Keratinocyte (primary cell): ENCODE measurements around the gene ARIH1. TPM values are rescaled to one million over a fixed set of nuclear protein-coding genes. Genes with fewer than 3 reads are reported as not detected.
"Not testable (repeated sequence)": the region's sequence is repeated elsewhere in the genome, so short reads cannot be mapped to it uniquely, and the experiment has no call there.

ENCODE experiments used
- DNase-seq: peaks from one replicate; pipeline ENCODE4 v3.0.0-alpha.2; 2011; ENCODE audit warnings: low read depth, missing footprints, low spot score
- FAIRE-seq: peaks from 2 replicates; lab custom pipeline; 2011; peaks lifted over from hg19 to GRCh38; lab: Jason Lieb, UNC
- H2AFZ ChIP-seq: 2 replicates; pipeline ENCODE4 v1.6.0; 2012; ENCODE audit warnings: low read length, control low read depth, inconsistent platforms; ENCODE audit not compliant: control insufficient read depth
- H3K27ac ChIP-seq: 2 replicates; pipeline ENCODE4 v1.5.1; 2011; ENCODE audit warnings: low read length; ENCODE audit not compliant: control insufficient read depth, insufficient read depth
- H3K27me3 ChIP-seq: 3 replicates; pipeline ENCODE4 v1.6.0; 2011; ENCODE audit warnings: low read length; ENCODE audit not compliant: control insufficient read depth, insufficient read depth; ENCODE audit errors: extremely low read depth
- H3K36me3 ChIP-seq, 2 experiments: 2 replicates in 1 of 2; 3 replicates in 1 of 2; pipeline ENCODE4 v1.5.1; 2011; ENCODE audit warnings: low read length in 2 of 2, mild to moderate bottlenecking in 1 of 2; ENCODE audit not compliant: control insufficient read depth in 2 of 2, insufficient read depth in 2 of 2; ENCODE audit errors: extremely low read depth in 1 of 2
- H3K4me1 ChIP-seq: 3 replicates; pipeline ENCODE4 v1.5.1; 2011; ENCODE audit warnings: low read length; ENCODE audit not compliant: control insufficient read depth, insufficient read depth; ENCODE audit errors: extremely low read depth
- H3K4me2 ChIP-seq: 3 replicates; pipeline ENCODE4 v1.6.0; 2011; ENCODE audit warnings: low read depth, low read length; ENCODE audit not compliant: control insufficient read depth, insufficient read depth; ENCODE audit errors: extremely low read depth
- H3K4me3 ChIP-seq, 3 experiments: fragments of 200-600 bp in 1 of 3; sonication (generic) in 1 of 3; 2 replicates in 2 of 3; 3 replicates in 1 of 3; pipeline ENCODE4 v1.5.1; 2011 to 2016; ENCODE audit warnings: low read length in 3 of 3, mild to moderate bottlenecking in 3 of 3, control low read depth in 2 of 3, inconsistent platforms in 1 of 3, low read depth in 1 of 3, mixed read lengths in 1 of 3, mixed run types in 1 of 3, moderate library complexity in 1 of 3; ENCODE audit not compliant: control insufficient read depth in 2 of 3, insufficient read depth in 2 of 3; ENCODE audit errors: extremely low read depth in 1 of 3
- H3K79me2 ChIP-seq: 2 replicates; pipeline ENCODE4 v1.6.0; 2012; ENCODE audit warnings: low read length; ENCODE audit not compliant: control insufficient read depth, insufficient read depth
- H3K9ac ChIP-seq: 3 replicates; pipeline ENCODE4 v1.6.0; 2011; ENCODE audit warnings: low read length; ENCODE audit not compliant: control insufficient read depth, insufficient read depth; ENCODE audit errors: extremely low read depth
- H3K9me1 ChIP-seq: 3 replicates; pipeline ENCODE4 v1.6.0; 2011; ENCODE audit warnings: low read length; ENCODE audit not compliant: control insufficient read depth, insufficient read depth; ENCODE audit errors: extremely low read depth
- H3K9me3 ChIP-seq: 2 replicates; pipeline ENCODE4 v1.5.1; 2012; ENCODE audit warnings: low read depth, low read length; ENCODE audit not compliant: control insufficient read depth
- H4K20me1 ChIP-seq: 3 replicates; pipeline ENCODE4 v1.6.0; 2011; ENCODE audit warnings: low read length; ENCODE audit not compliant: control insufficient read depth, insufficient read depth; ENCODE audit errors: extremely low read depth
- EZH2 ChIP-seq: IDR thresholded peaks from one replicate; pipeline ENCODE4 v1.6.1; 2012; ENCODE audit warnings: inconsistent platforms, mild to moderate bottlenecking, low read length, moderate library complexity
- dilution Hi-C: fragments of 300-500 bp; cut with MboI; formaldehyde crosslinking; loops from one replicate; pipeline ENCODE4 v1.7.0; 2020; ENCODE audit warnings: low sequenced_read_pairs; ENCODE audit not compliant: extremely low pct_ligation_motif_present
- polyA plus RNA-seq, 5 experiments: library from polyadenylated mRNA; depleted of rRNA in 3 of 5; stranded (reverse) in 3 of 5; stranded (forward) in 1 of 5; unstranded in 1 of 5; fragments of >200 nt; gene quantifications; 1 replicate in 1 of 5; 2 replicates in 3 of 5; 3 replicates in 1 of 5; pipeline versions ENCODE4 v1.2.1 to v1.2.3, GENCODE V29; 2011 to 2012; ENCODE audit warnings: missing spikeins in 2 of 5, low read depth in 1 of 5, low replicate concordance in 1 of 5
- TF ChIP-seq, protein P1 (sequence below), 3 experiments: IDR thresholded peaks in 1 of 3; conservative IDR thresholded peaks in 1 of 3; optimal IDR thresholded peaks in 1 of 3; 2 replicates in 2 of 3; 3 replicates in 1 of 3; pipeline versions ENCODE3 to v1.5.1; 2011; ENCODE audit warnings: low read length in 3 of 3, mild to moderate bottlenecking in 3 of 3, moderate library complexity in 2 of 3, control low read depth in 1 of 3, inconsistent platforms in 1 of 3; ENCODE audit not compliant: insufficient read depth in 2 of 3; ENCODE audit errors: extremely low read depth in 1 of 3

The ARIH1 gene
- polyA plus RNA-seq, 1 donor (not counting 4 experiments of a cell fraction or from before 2014, with no cell fraction given) = 70.6 TPM

- no peak for TF ChIP-seq EZH2
- TF ChIP-seq, protein P1, sequence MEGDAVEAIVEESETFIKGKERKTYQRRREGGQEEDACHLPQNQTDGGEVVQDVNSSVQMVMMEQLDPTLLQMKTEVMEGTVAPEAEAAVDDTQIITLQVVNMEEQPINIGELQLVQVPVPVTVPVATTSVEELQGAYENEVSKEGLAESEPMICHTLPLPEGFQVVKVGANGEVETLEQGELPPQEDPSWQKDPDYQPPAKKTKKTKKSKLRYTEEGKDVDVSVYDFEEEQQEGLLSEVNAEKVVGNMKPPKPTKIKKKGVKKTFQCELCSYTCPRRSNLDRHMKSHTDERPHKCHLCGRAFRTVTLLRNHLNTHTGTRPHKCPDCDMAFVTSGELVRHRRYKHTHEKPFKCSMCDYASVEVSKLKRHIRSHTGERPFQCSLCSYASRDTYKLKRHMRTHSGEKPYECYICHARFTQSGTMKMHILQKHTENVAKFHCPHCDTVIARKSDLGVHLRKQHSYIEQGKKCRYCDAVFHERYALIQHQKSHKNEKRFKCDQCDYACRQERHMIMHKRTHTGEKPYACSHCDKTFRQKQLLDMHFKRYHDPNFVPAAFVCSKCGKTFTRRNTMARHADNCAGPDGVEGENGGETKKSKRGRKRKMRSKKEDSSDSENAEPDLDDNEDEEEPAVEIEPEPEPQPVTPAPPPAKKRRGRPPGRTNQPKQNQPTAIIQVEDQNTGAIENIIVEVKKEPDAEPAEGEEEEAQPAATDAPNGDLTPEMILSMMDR (optimal IDR thresholded peaks at IDR 0.05 in 1 of 3, IDR thresholded peaks at IDR 0.05 in 1 of 3, conservative IDR thresholded peaks at IDR 0.05 in 1 of 3; ENCODE audit: extremely low read depth in 1 of 3, insufficient read depth in 2 of 3, low read length in 3 of 3) = no peak
- DNase-seq (no peak), FAIRE-seq (no peak)
- Histone ChIP-seq H2AFZ (no peak overlapping the region), H3K79me2 (no peaks in the 10 kb centered on the region), H3K4me1 (no peaks in the 10 kb centered on the region), H3K27ac (no peak overlapping the region), H3K4me3 (no peak overlapping the region), H3K9me3 (no peaks in the 10 kb centered on the region), H3K36me3 (no peaks in the 10 kb centered on the region), H4K20me1 (no peaks in the 10 kb centered on the region), H3K27me3 (no peaks in the 10 kb centered on the region), H3K9me1 (no peaks in the 10 kb centered on the region), H3K4me2 (no peak overlapping the region), H3K9ac (no peak overlapping the region)
- dilution Hi-C loops = no loop called here
Observed at GRCh38 chr15:72614810-72615532, 140.8 kb downstream of the ARIH1 start.

- H3K9me3 ChIP-seq, dilution Hi-C loops, FAIRE-seq, H3K4me2 ChIP-seq, DNase-seq, H3K79me2 ChIP-seq, H4K20me1 ChIP-seq, H3K4me3 ChIP-seq, H3K36me3 ChIP-seq, H3K9ac ChIP-seq, H3K27ac ChIP-seq, H2AFZ ChIP-seq, H3K27me3 ChIP-seq, H3K9me1 ChIP-seq, H3K4me1 ChIP-seq: not testable (repeated sequence)
Observed at GRCh38 chr15:72615533-72616233, 141.6 kb downstream of the ARIH1 start.
